OCI-LY3 (cell line): ENCODE measurements around the gene ANHX.

Experiments used
- H2AFZ ChIP-seq: fragments of 200-600, 300-600 bp; shearing (Covaris generic); 2 replicates; pipeline ENCODE4 v1.6.0; 2014; ENCODE audit warnings: antibody characterized with exemption, low read depth, low read length
- H3K27ac ChIP-seq: fragments of 200-600, 300-600 bp; sonication (generic); 2 replicates; pipeline ENCODE4 v1.5.1; 2014; ENCODE audit warnings: mild to moderate bottlenecking, low read length, moderate library complexity, mixed read lengths
- H3K27me3 ChIP-seq: fragments of 200-600, 300-600 bp; sonication (generic); 2 replicates; pipeline ENCODE4 v1.6.1; 2014; ENCODE audit warnings: low read depth, low read length, mixed read lengths
- H3K36me3 ChIP-seq: fragments of 200-600, 300-600 bp; sonication (generic); replicated peaks from 2 replicates; pipeline ENCODE3; 2014; ENCODE audit warnings: low read depth, low read length, mixed read lengths
- H3K4me1 ChIP-seq: fragments of 300-600, 200-600 bp; sonication (generic); 2 replicates; pipeline ENCODE4 v1.6.1; 2014; ENCODE audit warnings: low read length, mixed read lengths
- H3K4me2 ChIP-seq: fragments of 200-600, 300-600 bp; sonication (generic); 2 replicates; pipeline ENCODE4 v1.6.1; 2014; ENCODE audit warnings: low read length, mixed read lengths
- H3K4me3 ChIP-seq: fragments of 300-600, 200-600 bp; sonication (generic); 2 replicates; pipeline ENCODE4 v1.5.1; 2014; ENCODE audit warnings: antibody characterized with exemption, mild to moderate bottlenecking, low read length, moderate library complexity
- H3K79me2 ChIP-seq: fragments of 300-600, 200-600 bp; shearing (Covaris generic); 2 replicates; pipeline ENCODE4 v1.6.1; 2014; ENCODE audit warnings: mild to moderate bottlenecking, low read length, mixed read lengths
- H3K9ac ChIP-seq: fragments of 300-600, 200-600 bp; shearing (Covaris generic); 2 replicates; pipeline ENCODE4 v1.6.0; 2014; ENCODE audit warnings: mild to moderate bottlenecking, low read length, moderate library complexity
- H3K9me3 ChIP-seq: fragments of 200-600, 300-600 bp; shearing (Covaris generic); 2 replicates; pipeline ENCODE4 v1.6.1; 2014; ENCODE audit warnings: low read length, mixed read lengths; ENCODE audit not compliant: insufficient read depth
- H4K20me1 ChIP-seq: fragments of 200-600, 300-600 bp; sonication (generic); 2 replicates; pipeline ENCODE4 v1.6.1; 2016; ENCODE audit warnings: low read length, mixed read lengths; ENCODE audit not compliant: insufficient read depth
- EZH2phosphoT487 ChIP-seq: fragments of 200-600 bp; shearing (Covaris generic); IDR thresholded peaks from 2 replicates; pipeline ENCODE4 v1.6.1; 2018; ENCODE audit warnings: antibody characterized with exemption, mixed run types, low read depth
- TF ChIP-seq, protein P1 (sequence below): fragments of 200-600, 300-600 bp; sonication (generic); IDR thresholded peaks from 2 replicates; pipeline ENCODE4 v1.5.1; 2014; ENCODE audit warnings: antibody characterized with exemption, low read length, low read depth

ANHX gene

DNA sequence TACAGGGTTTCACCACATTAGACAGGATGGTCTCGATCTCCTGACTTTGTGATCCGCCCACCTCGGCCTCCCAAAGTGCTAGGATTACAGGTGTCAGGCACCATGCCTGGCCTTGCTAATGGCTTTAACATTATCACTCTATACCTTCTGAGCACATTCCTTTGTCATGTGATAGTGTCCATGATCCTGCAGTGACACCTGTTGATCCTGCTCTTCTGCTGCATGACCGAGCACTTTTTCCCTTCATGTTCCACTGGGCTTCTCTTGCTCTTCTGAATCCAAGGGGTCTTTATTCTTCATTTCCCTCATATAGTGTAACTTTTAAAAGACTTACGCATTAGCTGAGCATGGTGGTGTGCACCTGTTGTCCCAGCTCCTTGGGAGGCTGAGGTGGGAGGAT lies 42.8 kb downstream of the ANHX start:
- Histone ChIP-seq H3K4me1 (no peaks in the 10 kb centered on the region), H3K4me2 (no peak overlapping the region), H2AFZ (no peak overlapping the region), H3K79me2 (no peaks in the 10 kb centered on the region), H3K4me3 (no peak overlapping the region), H3K36me3 (peaks cover 81% of the 10 kb centered on the region), H3K9me3 (peaks cover 49% of the 10 kb centered on the region), H4K20me1 (no peaks in the 10 kb centered on the region), H3K27me3 (no peaks in the 10 kb centered on the region), H3K27ac (no peak overlapping the region), H3K9ac (no peak overlapping the region)
- no peak for TF ChIP-seq EZH2phosphoT487
- TF ChIP-seq, protein P1, sequence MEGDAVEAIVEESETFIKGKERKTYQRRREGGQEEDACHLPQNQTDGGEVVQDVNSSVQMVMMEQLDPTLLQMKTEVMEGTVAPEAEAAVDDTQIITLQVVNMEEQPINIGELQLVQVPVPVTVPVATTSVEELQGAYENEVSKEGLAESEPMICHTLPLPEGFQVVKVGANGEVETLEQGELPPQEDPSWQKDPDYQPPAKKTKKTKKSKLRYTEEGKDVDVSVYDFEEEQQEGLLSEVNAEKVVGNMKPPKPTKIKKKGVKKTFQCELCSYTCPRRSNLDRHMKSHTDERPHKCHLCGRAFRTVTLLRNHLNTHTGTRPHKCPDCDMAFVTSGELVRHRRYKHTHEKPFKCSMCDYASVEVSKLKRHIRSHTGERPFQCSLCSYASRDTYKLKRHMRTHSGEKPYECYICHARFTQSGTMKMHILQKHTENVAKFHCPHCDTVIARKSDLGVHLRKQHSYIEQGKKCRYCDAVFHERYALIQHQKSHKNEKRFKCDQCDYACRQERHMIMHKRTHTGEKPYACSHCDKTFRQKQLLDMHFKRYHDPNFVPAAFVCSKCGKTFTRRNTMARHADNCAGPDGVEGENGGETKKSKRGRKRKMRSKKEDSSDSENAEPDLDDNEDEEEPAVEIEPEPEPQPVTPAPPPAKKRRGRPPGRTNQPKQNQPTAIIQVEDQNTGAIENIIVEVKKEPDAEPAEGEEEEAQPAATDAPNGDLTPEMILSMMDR = no peak

DNA sequence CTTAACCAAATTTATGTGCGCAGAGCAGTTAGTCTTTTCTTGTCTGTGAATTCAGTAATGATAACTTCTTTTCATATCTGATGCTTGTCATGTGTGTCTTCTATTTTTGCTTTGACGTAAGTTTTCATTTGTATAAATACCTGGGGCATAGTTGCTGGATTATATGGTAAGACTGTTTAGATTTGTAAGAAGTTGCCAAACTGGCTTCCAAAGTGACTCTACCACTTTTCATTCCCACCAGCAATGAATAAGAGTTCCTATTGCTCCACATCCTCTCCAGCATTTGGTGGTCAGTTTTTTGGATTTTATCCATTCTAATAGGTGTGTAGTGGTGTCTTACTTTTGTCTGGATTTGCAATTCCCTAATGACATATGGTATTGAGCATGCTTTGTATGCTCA lies 45.5 kb downstream of the ANHX start:
- Histone ChIP-seq H3K4me1 (no peaks in the 10 kb centered on the region), H3K9me3 (peaks cover 58% of the 10 kb centered on the region), H3K4me2 (no peak overlapping the region), H3K27ac (no peak overlapping the region), H3K9ac (no peak overlapping the region), H3K36me3 (peaks cover 97% of the 10 kb centered on the region), H3K4me3 (no peak overlapping the region), H2AFZ (no peak overlapping the region), H3K79me2 (no peaks in the 10 kb centered on the region), H3K27me3 (no peaks in the 10 kb centered on the region), H4K20me1 (no peaks in the 10 kb centered on the region)
- TF ChIP-seq, protein P1 = no peak
- no peak for TF ChIP-seq EZH2phosphoT487

DNA sequence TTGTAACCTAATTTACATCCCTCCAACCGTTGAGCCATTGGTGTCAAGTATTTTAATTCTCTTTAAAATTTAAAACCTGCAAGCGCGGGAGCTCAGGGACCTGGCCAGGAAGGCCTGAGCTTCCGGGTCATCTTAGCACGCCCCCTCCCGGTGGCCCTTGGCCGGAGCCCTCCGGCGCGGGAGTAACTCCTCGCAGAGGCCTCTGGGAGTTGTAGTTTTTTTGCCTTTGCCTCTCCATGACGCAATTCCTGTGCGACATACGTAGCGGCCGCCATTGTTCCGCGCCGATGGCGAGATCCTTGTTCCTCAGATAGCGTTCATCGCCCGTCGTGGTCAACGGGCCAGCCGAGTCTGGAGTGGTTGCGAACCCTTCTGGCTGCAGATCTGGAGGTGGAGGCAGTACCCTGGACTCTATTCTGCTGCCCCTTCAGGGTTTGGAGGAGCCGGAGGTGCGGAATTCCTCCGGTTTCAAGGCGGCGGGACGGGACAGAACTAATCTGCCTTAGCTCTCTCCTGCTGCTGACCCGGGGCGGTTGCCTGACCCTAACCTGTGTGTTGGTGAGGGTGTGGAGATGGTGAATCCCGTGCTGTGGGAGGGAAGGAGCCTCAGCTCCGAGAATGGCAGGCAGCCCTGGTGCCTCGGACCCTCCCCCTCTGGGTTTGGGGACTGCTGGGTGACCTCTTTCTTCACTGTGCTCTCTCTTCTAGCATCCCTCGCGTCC lies 54.3 kb downstream of the ANHX start, which contains the start of gene ZNF268:
Gene ZNF268 (plus strand): TSS at position 258 of the 722 bp plus-strand sequence. CDS start 503 bp downstream, outside the sequence.
- no peaks in the 10 kb centered on the region for H3K27me3 ChIP-seq
- peaks cover 35% of the 10 kb centered on the region for H3K9me3 ChIP-seq
- H3K36me3 ChIP-seq = peaks cover 54% of the 10 kb centered on the region
- TF ChIP-seq EZH2phosphoT487 = no peak
- TF ChIP-seq, protein P1 = peak; percentile 77
- H3K27ac ChIP-seq = peak within 1 kb of the TSS; percentile 46
- peaks cover 5% of the 10 kb centered on the region for H3K4me1 ChIP-seq
- peak within 1 kb of the TSS; percentile 68 for H3K4me2 ChIP-seq
- peak within 1 kb of the TSS; percentile 97 for H2AFZ ChIP-seq
- H3K79me2 ChIP-seq = peaks cover 18% of the 10 kb centered on the region
- no peaks in the 10 kb centered on the region for H4K20me1 ChIP-seq
- peak within 1 kb of the TSS; percentile 91 for H3K9ac ChIP-seq
- peak within 1 kb of the TSS; percentile 98 for H3K4me3 ChIP-seq

DNA sequence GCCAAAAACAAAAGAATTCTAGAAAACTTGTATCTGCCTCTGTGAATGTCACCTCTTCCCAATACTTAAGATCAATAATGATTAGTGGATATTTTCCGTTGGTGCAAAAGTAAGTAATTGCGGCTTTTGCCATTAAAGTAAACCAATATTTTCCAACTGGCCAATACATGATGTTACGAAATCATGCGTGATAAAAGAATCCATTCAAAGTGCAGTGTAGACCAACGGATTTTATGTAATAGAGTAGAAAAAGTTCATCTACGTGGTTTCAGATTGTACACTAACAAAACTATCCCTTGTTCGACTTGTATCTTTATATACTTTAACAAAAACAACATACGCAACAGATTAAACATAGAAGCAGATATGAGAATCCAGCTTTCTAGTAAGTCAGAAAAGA lies 55.0 kb downstream of the ANHX start:
- Histone ChIP-seq H3K79me2 (peaks cover 18% of the 10 kb centered on the region), H3K9ac (no peak overlapping the region), H3K9me3 (peaks cover 32% of the 10 kb centered on the region), H2AFZ (peak overlapping the region; percentile 55; the same call in 1 of the 2 replicates), H3K36me3 (peaks cover 46% of the 10 kb centered on the region), H4K20me1 (no peaks in the 10 kb centered on the region), H3K27me3 (no peaks in the 10 kb centered on the region), H3K4me2 (no peak overlapping the region), H3K4me1 (peaks cover 5% of the 10 kb centered on the region), H3K4me3 (no peak overlapping the region), H3K27ac (no peak overlapping the region)
- TF ChIP-seq EZH2phosphoT487 = no peak
- TF ChIP-seq, protein P1 = no peak
